Measurements from ENCODE around the gene ADAMTS16.

ADAMTS16 gene

GRCh38 chr5:5183189-5183699 lies 43.1 kb downstream of the ADAMTS16 start:
- no peak for DNase-seq

- no peak for DNase-seq
Observed at GRCh38 chr5:5183933-5184332, 43.8 kb downstream of the ADAMTS16 start.

GRCh38 chr5:5188376-5189050 lies 48.4 kb downstream of the ADAMTS16 start:
- peak; percentile 4 for DNase-seq

- DNase-seq, result no peak
Observed at GRCh38 chr5:5189051-5189430, 48.9 kb downstream of the ADAMTS16 start.

GRCh38 chr5:5191906-5192305 lies 51.8 kb downstream of the ADAMTS16 start:
- no peak for DNase-seq

- DNase-seq, result no peak
Observed at GRCh38 chr5:5192681-5193080, 52.6 kb downstream of the ADAMTS16 start.

GRCh38 chr5:5195128-5195918 lies 55.2 kb downstream of the ADAMTS16 start:
- no peak for DNase-seq

GRCh38 chr5:5198135-5198534 lies 58.0 kb downstream of the ADAMTS16 start:
- no peak for DNase-seq

GRCh38 chr5:5198815-5199214 lies 58.7 kb downstream of the ADAMTS16 start:
- no peak for DNase-seq

GRCh38 chr5:5199495-5199894 lies 59.4 kb downstream of the ADAMTS16 start:
- no peak for DNase-seq

- DNase-seq, result no peak
Observed at GRCh38 chr5:5200133-5200532, 60.0 kb downstream of the ADAMTS16 start.

- DNase-seq, result no peak
Observed at GRCh38 chr5:5202321-5202720, 62.2 kb downstream of the ADAMTS16 start.

GRCh38 chr5:5203451-5203850 lies 63.3 kb downstream of the ADAMTS16 start:
- DNase-seq, result no peak

- DNase-seq, result no peak
Observed at GRCh38 chr5:5207828-5208227, 67.7 kb downstream of the ADAMTS16 start.

GRCh38 chr5:5209089-5209488 lies 69.0 kb downstream of the ADAMTS16 start:
- no peak for DNase-seq

GRCh38 chr5:5209510-5210286 lies 69.6 kb downstream of the ADAMTS16 start:
- DNase-seq, result no peak

- no peak for DNase-seq
Observed at GRCh38 chr5:5217371-5217770, 77.2 kb downstream of the ADAMTS16 start.

- DNase-seq, result no peak
Observed at GRCh38 chr5:5218396-5218795, 78.3 kb downstream of the ADAMTS16 start.

- no peak for DNase-seq
Observed at GRCh38 chr5:5219541-5219940, 79.4 kb downstream of the ADAMTS16 start.

- DNase-seq, result no peak
Observed at GRCh38 chr5:5220901-5221631, 80.9 kb downstream of the ADAMTS16 start.

GRCh38 chr5:5221724-5222123 lies 81.6 kb downstream of the ADAMTS16 start:
- DNase-seq, result no peak

GRCh38 chr5:5231576-5231975 lies 91.4 kb downstream of the ADAMTS16 start:
- DNase-seq, result no peak

- DNase-seq, result no peak
Observed at GRCh38 chr5:5234912-5235311, 94.8 kb downstream of the ADAMTS16 start.
